ENCODE results near the gene BUD23.
"Not testable (repeated sequence)": the region's sequence is repeated elsewhere in the genome, so short reads cannot be mapped to it uniquely, and the experiment has no call there.

The BUD23 gene

DNA sequence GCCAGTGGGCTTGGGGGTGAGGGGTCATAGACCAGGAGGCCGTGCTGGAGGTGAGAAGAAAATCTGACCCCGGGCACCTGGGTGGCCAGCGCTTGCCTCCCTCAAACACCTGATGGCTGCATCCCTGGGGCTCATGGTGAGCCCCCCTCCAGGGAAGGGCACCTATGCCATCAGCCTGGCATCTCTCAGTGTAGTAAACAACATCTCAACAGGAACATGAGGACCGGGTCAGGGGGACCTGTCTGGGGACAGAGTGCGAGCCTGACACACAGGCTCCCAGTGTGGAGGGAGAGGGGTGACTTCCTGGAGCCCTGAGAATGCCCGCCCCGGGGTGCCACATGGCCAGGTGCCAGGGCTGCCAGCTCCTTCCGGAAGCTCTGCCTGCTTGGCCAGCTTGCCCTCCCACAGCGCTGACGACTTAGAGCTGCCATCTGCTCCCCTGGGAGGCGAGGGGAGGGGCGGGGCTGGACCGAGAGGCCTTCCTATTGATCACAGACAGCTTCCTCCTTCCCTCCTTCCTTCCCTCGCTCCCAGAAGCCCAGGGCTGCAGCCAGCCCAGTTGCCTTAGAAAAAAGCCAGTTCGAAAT lies 23.7 kb downstream of the BUD23 start:
- ATAC-seq (ENCODE audit: insufficient read depth, low read depth), result peak; percentile 64
- Histone ChIP-seq H3K4me2 (ENCODE audit: insufficient read depth, low read length) (peak overlapping the region; percentile 58), H3K36me3 (ENCODE audit: insufficient read depth, low read length) (no peaks in the 10 kb centered on the region), H3K4me3 (ENCODE audit: low read depth in 1 of 2, low read length in 2 of 2) (no peak overlapping the region), H3K9me3 (ENCODE audit: insufficient read depth, low read length, severe bottlenecking) (no peaks in the 10 kb centered on the region), H3K79me2 (ENCODE audit: insufficient read depth, low read length) (no peaks in the 10 kb centered on the region), H4K20me1 (ENCODE audit: insufficient read depth, low read length) (peaks cover 17% of the 10 kb centered on the region), H3K27me3 (ENCODE audit: insufficient read depth, low read length, poor library complexity) (no peaks in the 10 kb centered on the region), H3K27ac (ENCODE audit: low read length) (no peak overlapping the region), H3K4me1 (ENCODE audit: insufficient read depth, low read length) (peaks cover 18% of the 10 kb centered on the region), H3K9ac (ENCODE audit: low read depth, low read length) (0 out of 2 replicates have a peak overlapping the region, but pooled peaks have one; percentile 15), H2AFZ (ENCODE audit: low read depth, low read length) (0 out of 2 replicates have a peak overlapping the region, but pooled peaks have one; percentile 10)
- peak; percentile 74 for DNase-seq
- no peak for TF ChIP-seq EZH2 (IDR thresholded peaks at IDR 0.05; ENCODE audit: borderline replicate concordance, low read depth, low read length, severe bottlenecking)
- TF ChIP-seq, protein P1, sequence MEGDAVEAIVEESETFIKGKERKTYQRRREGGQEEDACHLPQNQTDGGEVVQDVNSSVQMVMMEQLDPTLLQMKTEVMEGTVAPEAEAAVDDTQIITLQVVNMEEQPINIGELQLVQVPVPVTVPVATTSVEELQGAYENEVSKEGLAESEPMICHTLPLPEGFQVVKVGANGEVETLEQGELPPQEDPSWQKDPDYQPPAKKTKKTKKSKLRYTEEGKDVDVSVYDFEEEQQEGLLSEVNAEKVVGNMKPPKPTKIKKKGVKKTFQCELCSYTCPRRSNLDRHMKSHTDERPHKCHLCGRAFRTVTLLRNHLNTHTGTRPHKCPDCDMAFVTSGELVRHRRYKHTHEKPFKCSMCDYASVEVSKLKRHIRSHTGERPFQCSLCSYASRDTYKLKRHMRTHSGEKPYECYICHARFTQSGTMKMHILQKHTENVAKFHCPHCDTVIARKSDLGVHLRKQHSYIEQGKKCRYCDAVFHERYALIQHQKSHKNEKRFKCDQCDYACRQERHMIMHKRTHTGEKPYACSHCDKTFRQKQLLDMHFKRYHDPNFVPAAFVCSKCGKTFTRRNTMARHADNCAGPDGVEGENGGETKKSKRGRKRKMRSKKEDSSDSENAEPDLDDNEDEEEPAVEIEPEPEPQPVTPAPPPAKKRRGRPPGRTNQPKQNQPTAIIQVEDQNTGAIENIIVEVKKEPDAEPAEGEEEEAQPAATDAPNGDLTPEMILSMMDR (IDR thresholded peaks at IDR 0.05; ENCODE audit: borderline replicate concordance, extremely low read depth, low read length, poor library complexity, severe bottlenecking), result no peak

DNA sequence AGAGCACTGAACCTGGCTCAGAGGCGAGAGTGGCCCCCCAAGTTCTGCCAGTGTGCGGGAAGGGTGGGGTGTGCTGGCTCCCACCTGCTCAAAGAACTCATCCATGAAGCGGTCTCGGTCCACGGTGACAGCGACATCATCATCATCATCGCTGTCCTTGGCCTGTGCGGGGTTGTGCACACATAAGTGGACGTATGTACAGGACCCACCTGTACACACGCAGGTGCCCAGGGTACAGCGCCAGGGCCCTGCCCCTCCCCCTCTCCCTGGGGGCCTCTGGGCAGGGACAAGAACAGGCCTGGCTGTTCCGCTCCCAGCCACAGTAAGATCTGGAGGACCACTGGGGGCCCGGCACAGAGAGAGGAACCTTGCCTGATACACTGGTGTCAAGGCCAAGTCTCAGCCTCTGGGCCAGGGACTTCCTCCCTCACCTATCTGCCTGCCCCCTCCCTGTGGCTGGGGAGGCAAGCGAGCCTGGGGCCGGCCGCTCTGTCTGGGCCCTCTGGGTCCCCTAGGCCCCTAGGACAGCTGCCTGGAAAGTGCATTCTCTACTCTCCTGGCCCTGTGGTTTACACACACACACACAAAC lies 25.7 kb downstream of the BUD23 start:
- Histone ChIP-seq H3K4me2 (ENCODE audit: insufficient read depth, low read length) (no peak overlapping the region), H4K20me1 (ENCODE audit: insufficient read depth, low read length) (peaks cover 20% of the 10 kb centered on the region), H3K27me3 (ENCODE audit: insufficient read depth, low read length, poor library complexity) (peaks cover 3% of the 10 kb centered on the region), H3K9ac (ENCODE audit: low read depth, low read length) (no peak overlapping the region), H3K9me3 (ENCODE audit: insufficient read depth, low read length, severe bottlenecking) (no peaks in the 10 kb centered on the region), H3K4me1 (ENCODE audit: insufficient read depth, low read length) (peaks cover 12% of the 10 kb centered on the region), H3K27ac (ENCODE audit: low read length) (no peak overlapping the region), H3K79me2 (ENCODE audit: insufficient read depth, low read length) (no peaks in the 10 kb centered on the region), H2AFZ (ENCODE audit: low read depth, low read length) (no peak overlapping the region), H3K36me3 (ENCODE audit: insufficient read depth, low read length) (no peaks in the 10 kb centered on the region), H3K4me3 (ENCODE audit: low read depth in 1 of 2, low read length in 2 of 2) (no peak overlapping the region)
- no peak for ATAC-seq (ENCODE audit: insufficient read depth, low read depth)
- TF ChIP-seq, protein P1 (IDR thresholded peaks at IDR 0.05; ENCODE audit: borderline replicate concordance, extremely low read depth, low read length, poor library complexity, severe bottlenecking), result no peak
- TF ChIP-seq EZH2 (IDR thresholded peaks at IDR 0.05; ENCODE audit: borderline replicate concordance, low read depth, low read length, severe bottlenecking), result no peak
- DNase-seq, result no peak

DNA sequence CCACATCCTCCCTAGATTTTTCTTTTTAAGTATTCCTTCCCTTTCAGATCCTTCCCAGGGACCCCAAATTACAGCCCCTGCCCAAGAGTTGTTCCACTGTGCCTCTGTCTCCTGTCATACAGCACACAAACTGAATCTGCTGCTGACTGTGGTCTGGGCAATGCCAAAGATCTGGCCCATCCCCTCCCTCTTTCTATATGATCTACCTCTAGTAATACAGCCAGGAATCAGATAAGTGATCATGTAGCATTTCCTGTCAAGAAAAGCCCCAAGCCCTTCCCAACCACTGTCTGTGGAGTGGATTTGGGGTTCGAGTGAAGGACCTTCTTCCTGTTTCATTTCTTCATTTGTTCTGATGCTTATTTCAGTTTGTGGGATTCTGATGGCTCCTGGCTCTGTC lies 29.4 kb downstream of the BUD23 start:
- DNase-seq (no peak), ATAC-seq (ENCODE audit: insufficient read depth, low read depth) (no peak)
- H3K79me2 ChIP-seq (ENCODE audit: insufficient read depth, low read length), result no peaks in the 10 kb centered on the region
- peaks cover 28% of the 10 kb centered on the region for H4K20me1 ChIP-seq (ENCODE audit: insufficient read depth, low read length)
- H3K4me1 ChIP-seq (ENCODE audit: insufficient read depth, low read length), result peaks cover 10% of the 10 kb centered on the region
- H3K27ac ChIP-seq (ENCODE audit: low read length), result no peak overlapping the region
- no peaks in the 10 kb centered on the region for H3K9me3 ChIP-seq (ENCODE audit: insufficient read depth, low read length, severe bottlenecking)
- H3K4me2 ChIP-seq (ENCODE audit: insufficient read depth, low read length), result no peak overlapping the region
- no peak for TF ChIP-seq EZH2 (IDR thresholded peaks at IDR 0.05; ENCODE audit: borderline replicate concordance, low read depth, low read length, severe bottlenecking)
- TF ChIP-seq, protein P1 (IDR thresholded peaks at IDR 0.05; ENCODE audit: borderline replicate concordance, extremely low read depth, low read length, poor library complexity, severe bottlenecking), result no peak
- no peak overlapping the region for H3K4me3 ChIP-seq (ENCODE audit: low read depth in 1 of 2, low read length in 2 of 2)
- H2AFZ ChIP-seq (ENCODE audit: low read depth, low read length), result no peak overlapping the region
- H3K27me3 ChIP-seq (ENCODE audit: insufficient read depth, low read length, poor library complexity), result peaks cover 17% of the 10 kb centered on the region
- H3K36me3 ChIP-seq (ENCODE audit: insufficient read depth, low read length), result no peaks in the 10 kb centered on the region
- no peak overlapping the region for H3K9ac ChIP-seq (ENCODE audit: low read depth, low read length)

DNA sequence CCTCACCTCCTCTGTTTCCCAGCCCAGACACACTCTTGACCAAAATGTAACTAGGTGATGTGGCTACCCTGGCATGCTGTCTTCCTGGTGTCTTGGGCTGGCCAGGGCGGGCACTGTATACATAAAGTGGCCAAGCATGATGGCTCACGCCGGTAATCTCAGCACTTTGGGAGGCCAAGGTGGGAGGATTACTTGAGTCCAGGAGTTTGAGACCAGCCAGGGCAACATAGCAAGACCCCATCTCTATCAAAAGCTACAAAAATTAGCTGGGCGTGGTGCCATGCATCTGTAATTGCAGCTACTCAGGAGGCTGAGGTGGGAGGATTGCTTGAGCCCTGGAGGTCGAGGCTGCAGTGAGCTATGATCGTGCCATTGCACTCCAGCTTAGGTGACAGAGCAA lies 29.9 kb downstream of the BUD23 start:
- H3K9me3 ChIP-seq (ENCODE audit: insufficient read depth, low read length, severe bottlenecking); H2AFZ ChIP-seq (ENCODE audit: low read depth, low read length); H3K36me3 ChIP-seq (ENCODE audit: insufficient read depth, low read length); H3K79me2 ChIP-seq (ENCODE audit: insufficient read depth, low read length); H3K9ac ChIP-seq (ENCODE audit: low read depth, low read length); ATAC-seq (ENCODE audit: insufficient read depth, low read depth); H3K4me2 ChIP-seq (ENCODE audit: insufficient read depth, low read length); DNase-seq; H3K27ac ChIP-seq (ENCODE audit: low read length); H3K4me3 ChIP-seq (ENCODE audit: low read depth in 1 of 2, low read length in 2 of 2): not testable (repeated sequence)
- Histone ChIP-seq H3K4me1 (ENCODE audit: insufficient read depth, low read length) (peaks cover 15% of the 10 kb centered on the region), H3K27me3 (ENCODE audit: insufficient read depth, low read length, poor library complexity) (peaks cover 17% of the 10 kb centered on the region), H4K20me1 (ENCODE audit: insufficient read depth, low read length) (peaks cover 32% of the 10 kb centered on the region)

All from DND-41 (cell line).